NT2/D1 (cell line): ENCODE results near the gene VAV3.
"Not testable (repeated sequence)": the region's sequence is repeated elsewhere in the genome, so short reads cannot be mapped to it uniquely, and the experiment has no call there.

ENCODE experiments used
- SUZ12 ChIP-seq: IDR thresholded peaks from 2 replicates; pipeline ENCODE4 v1.6.1; 2011; ENCODE audit not compliant: insufficient read length, insufficient read depth; ENCODE audit errors: extremely low read depth
- YY1 ChIP-seq: IDR thresholded peaks from 2 replicates; pipeline ENCODE4 v1.6.1; 2011; ENCODE audit not compliant: insufficient read length, insufficient read depth

GRCh38 chr1:107844541-107845194 lies 120.3 kb downstream of the VAV3 start:
- TF ChIP-seq SUZ12, YY1: not testable (repeated sequence)
